IMR-90 (cell line): ENCODE data around the gene DLG5. TPM values are rescaled to one million over a fixed set of nuclear protein-coding genes. Genes with fewer than 3 reads are reported as not detected.
"Not testable (repeated sequence)": the region's sequence is repeated elsewhere in the genome, so short reads cannot be mapped to it uniquely, and the experiment has no call there.

ENCODE experiments used
- ATAC-seq: fragments of 200-7000 bp; cut with Tn5 transposase; 2 replicates; pipeline ENCODE4 v1.9.1; 2020; ENCODE audit warnings: low read depth, mild to moderate bottlenecking, moderate library complexity
- BruUV-seq: library from RNA; stranded (reverse); fragments of 400-500 nt; replicated peaks from 2 replicates; lab custom pipeline; 2021; lab: Mats Ljungman, UMichigan
- CTCF ChIA-PET: fragments of 300-600 bp; formaldehyde crosslinking; extraction: SDS; loops from one replicate; lab custom pipeline; 2021; ENCODE audit warnings: antibody characterized with exemption; lab: Yijun Ruan, JAX
- POLR2A ChIA-PET: fragments of 300-600 bp; sonication (Branson Sonifier 250); formaldehyde crosslinking; loops from one replicate; lab custom pipeline; 2022; ENCODE audit warnings: antibody characterized with exemption; ENCODE audit not compliant: unreplicated experiment; lab: Charles Lee
- DNase-seq: peaks from one replicate; pipeline ENCODE4 v3.0.0; 2013
- H2AFZ ChIP-seq: replicated peaks from 2 replicates; pipeline ENCODE3; 2013; ENCODE audit warnings: low read length, mild to moderate bottlenecking; ENCODE audit not compliant: poor library complexity
- H2AK5ac ChIP-seq: 2 replicates; pipeline ENCODE4 v1.6.1; 2013; ENCODE audit warnings: low read depth, low read length, inconsistent platforms
- H2AK9ac ChIP-seq: replicated peaks from 2 replicates; pipeline ENCODE3; 2013; ENCODE audit warnings: mild to moderate bottlenecking, low read depth, low read length, moderate library complexity; ENCODE audit not compliant: poor library complexity
- H2BK120ac ChIP-seq: 2 replicates; pipeline ENCODE4 v1.6.1; 2013; ENCODE audit warnings: low read depth, low read length, inconsistent platforms
- H2BK15ac ChIP-seq: 3 replicates; pipeline ENCODE4 v1.6.1; 2013; ENCODE audit warnings: low read depth, low read length, inconsistent platforms
- H2BK20ac ChIP-seq: 2 replicates; pipeline ENCODE4 v1.6.1; 2013; ENCODE audit warnings: low read depth, mild to moderate bottlenecking, inconsistent platforms, low read length, moderate library complexity
- H2BK5ac ChIP-seq: 2 replicates; pipeline ENCODE4 v1.6.1; 2013; ENCODE audit warnings: mild to moderate bottlenecking, low read depth, low read length, inconsistent platforms; ENCODE audit not compliant: poor library complexity, severe bottlenecking
- H3K14ac ChIP-seq: replicated peaks from 2 replicates; pipeline ENCODE4 v1.6.1; 2013; ENCODE audit warnings: low read depth, low read length, inconsistent platforms
- H3K18ac ChIP-seq: 2 replicates; pipeline ENCODE4 v1.6.1; 2013; ENCODE audit warnings: low read depth, low read length, control low read depth
- H3K23ac ChIP-seq: 2 replicates; pipeline ENCODE4 v1.6.1; 2013; ENCODE audit warnings: low read depth, low read length, inconsistent platforms
- H3K27ac ChIP-seq: 2 replicates; pipeline ENCODE4 v1.5.1; 2013; ENCODE audit warnings: mild to moderate bottlenecking, control low read depth, low read length; ENCODE audit not compliant: insufficient read depth
- H3K27me3 ChIP-seq: 2 replicates; pipeline ENCODE4 v1.6.1; 2013; ENCODE audit warnings: low read length; ENCODE audit not compliant: control insufficient read depth, insufficient read depth
- H3K36me3 ChIP-seq: 2 replicates; pipeline ENCODE4 v1.6.1; 2013; ENCODE audit warnings: low read length, mixed read lengths; ENCODE audit not compliant: control insufficient read depth, insufficient read depth
- H3K4ac ChIP-seq: 2 replicates; pipeline ENCODE4 v1.6.1; 2013; ENCODE audit warnings: low read depth, low read length, inconsistent platforms
- H3K4me1 ChIP-seq: 2 replicates; pipeline ENCODE4 v1.6.1; 2013; ENCODE audit warnings: low read length, mixed read lengths; ENCODE audit not compliant: control insufficient read depth, insufficient read depth
- H3K4me2 ChIP-seq: 2 replicates; pipeline ENCODE4 v1.6.1; 2013; ENCODE audit warnings: low read depth, mild to moderate bottlenecking, control low read depth, low read length, moderate library complexity
- H3K4me3 ChIP-seq: 2 replicates; pipeline ENCODE4 v1.5.1; 2013; ENCODE audit warnings: low read depth, mild to moderate bottlenecking, control low read depth, low read length, moderate library complexity; ENCODE audit not compliant: insufficient read depth
- H3K56ac ChIP-seq: 2 replicates; pipeline ENCODE4 v1.6.1; 2013; ENCODE audit warnings: low read length, inconsistent platforms; ENCODE audit not compliant: insufficient read depth; ENCODE audit errors: extremely low read depth
- H3K79me1 ChIP-seq, 2 experiments: 2 replicates each; pipeline ENCODE4 v1.6.1; 2013; ENCODE audit warnings: low read length in 2 of 2, inconsistent platforms in 1 of 2, low read depth in 1 of 2
- H3K9ac ChIP-seq: 2 replicates; pipeline ENCODE4 v1.6.1; 2013; ENCODE audit warnings: low read depth, low read length, control low read depth
- H3K9me1 ChIP-seq: 2 replicates; pipeline ENCODE4 v1.6.1; 2013; ENCODE audit warnings: low read length, inconsistent platforms; ENCODE audit not compliant: insufficient read depth
- H3K9me3 ChIP-seq: 2 replicates; pipeline ENCODE4 v1.6.1; 2013; ENCODE audit warnings: low read length; ENCODE audit not compliant: control insufficient read depth, insufficient read depth
- H4K20me1 ChIP-seq: 2 replicates; pipeline ENCODE4 v1.6.1; 2013; ENCODE audit warnings: low read length, inconsistent platforms; ENCODE audit not compliant: insufficient read depth
- H4K5ac ChIP-seq: 2 replicates; pipeline ENCODE4 v1.6.1; 2013; ENCODE audit warnings: mild to moderate bottlenecking, low read depth, low read length, control low read depth
- H4K8ac ChIP-seq, 2 experiments: 2 replicates each; pipeline ENCODE4 v1.6.1; 2013; ENCODE audit warnings: low read depth in 2 of 2, low read length in 2 of 2, control low read depth in 1 of 2, inconsistent platforms in 1 of 2
- H4K91ac ChIP-seq: 2 replicates; pipeline ENCODE4 v1.6.1; 2013; ENCODE audit warnings: low read depth, low read length, inconsistent platforms; ENCODE audit not compliant: insufficient read depth
- BHLHE40 ChIP-seq: fragments of 150-350 bp; IDR thresholded peaks from 2 replicates; pipeline ENCODE4 v1.6.1; 2016; ENCODE audit warnings: mild to moderate bottlenecking, low read depth, low read length
- FOS ChIP-seq: fragments of 150-350 bp; IDR thresholded peaks from 2 replicates; pipeline ENCODE4 v1.6.1; 2016; ENCODE audit warnings: low read depth, low read length
- MAZ ChIP-seq: IDR thresholded peaks from 2 replicates; pipeline ENCODE4 v1.6.1; 2012; ENCODE audit warnings: low read depth, mild to moderate bottlenecking, low read length, improper control_type of control experiment, moderate library complexity, borderline replicate concordance
- MXI1 ChIP-seq: IDR thresholded peaks from 2 replicates; pipeline ENCODE4 v1.6.1; 2012; ENCODE audit warnings: low read depth, mild to moderate bottlenecking, low read length, moderate library complexity, borderline replicate concordance
- RFX5 ChIP-seq: IDR thresholded peaks from 2 replicates; pipeline ENCODE4 v1.8.0; 2012; ENCODE audit warnings: low read depth, mild to moderate bottlenecking, low read length, moderate library complexity
- WGBS, 2 experiments: methylation state at CpG; one replicate each; pipeline versions ENCODE4 v1.1.5 to v1.1.7; 2013; ENCODE audit warnings: missing lambda C conversion rate in 2 of 2; ENCODE audit not compliant: insufficient read length in 1 of 2; ENCODE audit errors: extremely low coverage in 2 of 2; 5-methylcytosine and 5-hydroxymethylcytosine counted together
- dilution Hi-C: fragments of 300-500 bp; cut with HindIII; formaldehyde crosslinking; loops from one replicate; pipeline ENCODE4 v1.14.3; 2018; ENCODE audit warnings: low sequenced_read_pairs; ENCODE audit not compliant: unreplicated experiment
- in situ Hi-C: fragments of 300-500 bp; cut with MboI; formaldehyde crosslinking; loops from 3 replicates; pipeline ENCODE4 v1.14.3; 2019; ENCODE audit warnings: low sequenced_read_pairs, inconsistent platforms, mixed read lengths
- intact Hi-C: fragments of 100-400 bp; cut with micrococcal nuclease; formaldehyde crosslinking; loops from 2 replicates; pipeline ENCODE4 v1.10.0; 2022
- polyA plus RNA-seq, 3 experiments: library from polyadenylated mRNA; depleted of rRNA; stranded (reverse); fragments of >200 nt; gene quantifications; 2 replicates each; pipeline ENCODE4 v1.2.3, GENCODE V29; 2012; ENCODE audit warnings: low replicate concordance in 1 of 3
- total RNA-seq: library from RNA; depleted of rRNA; stranded (reverse); fragments of >200 nt; gene quantifications from 2 replicates; pipeline ENCODE4 v1.2.3, GENCODE V29; 2012

Gene DLG5
- total and polyA plus RNA-seq, 2 of the 4 experiments (the other 2 are of a cell fraction) = 12.7 to 28.7 TPM

DNA sequence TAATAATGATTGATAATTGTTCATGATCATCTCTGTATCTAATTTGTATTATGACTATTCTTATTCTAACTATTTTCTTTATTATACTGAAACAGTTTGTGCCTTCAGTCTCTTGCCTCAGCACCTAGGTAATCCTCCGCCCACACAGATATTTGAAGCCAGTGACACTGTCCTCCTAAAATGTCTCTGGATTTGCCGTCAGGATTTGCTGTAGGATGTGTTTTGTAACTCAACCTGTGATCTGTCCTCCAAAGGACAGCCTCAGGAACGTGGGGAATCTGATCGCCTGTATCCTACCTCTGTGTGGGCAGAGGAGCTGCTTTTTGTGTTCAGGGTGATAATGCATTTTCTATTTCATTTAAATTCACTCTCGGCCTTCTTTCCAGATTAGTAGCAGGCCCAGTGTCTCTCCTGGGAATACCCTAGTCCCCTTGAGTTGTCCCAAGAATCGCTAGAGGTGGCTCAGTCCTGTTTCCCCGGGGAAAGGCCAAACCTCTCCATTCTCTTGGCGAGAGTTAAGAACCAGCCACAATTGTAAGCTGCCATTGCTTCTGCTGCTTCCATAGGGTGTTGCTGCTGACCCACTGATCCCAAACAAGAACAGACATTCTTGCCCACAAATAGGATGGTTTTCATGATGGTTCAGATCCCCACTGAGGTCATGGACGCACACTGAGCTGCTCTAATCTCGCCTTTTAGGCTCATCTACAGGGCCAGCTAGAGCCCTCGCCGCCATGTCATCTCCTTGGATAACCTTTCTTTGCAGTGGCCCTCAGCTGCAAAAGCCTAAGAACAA is 152.7 kb downstream of the DLG5 start:
- no peak overlapping the region for H4K8ac ChIP-seq
- no peaks in the 10 kb centered on the region for H3K79me1 ChIP-seq
- CTCF ChIA-PET = interaction anchor here (0.7 kb wide), 1 partner anchor 10 kb away, joined by 3 read pairs; no protein-coding TSS in a partner anchor
- H3K27me3 ChIP-seq = no peaks in the 10 kb centered on the region
- no peak overlapping the region for H2BK5ac ChIP-seq
- WGBS, 2 experiments = 100% methylated on average over 6 of the region's 12 CpGs; no CpG with 5 or more reads in 1 of the 2 experiments
- H3K4me1 ChIP-seq = peaks cover 12% of the 10 kb centered on the region
- no peak overlapping the region for H3K18ac ChIP-seq
- H3K36me3 ChIP-seq = 0 out of 2 replicates have a peak, but pooled peaks cover 2% of the 10 kb centered on the region
- TF ChIP-seq MXI1 (no peak), BHLHE40 (no peak), FOS (no peak), MAZ (no peak), RFX5 (no peak)
- H3K9ac ChIP-seq = no peak overlapping the region
- no peak overlapping the region for H3K56ac ChIP-seq
- POLR2A ChIA-PET = no interaction called here
- no peak overlapping the region for H3K4me2 ChIP-seq
- no peak overlapping the region for H4K91ac ChIP-seq
- no peak overlapping the region for H2BK120ac ChIP-seq
- H3K14ac ChIP-seq = no peak overlapping the region
- H2AFZ ChIP-seq = no peak overlapping the region
- H3K27ac ChIP-seq = no peak overlapping the region
- H3K23ac ChIP-seq = no peak overlapping the region
- H2BK20ac ChIP-seq = no peak overlapping the region
- H2BK15ac ChIP-seq = no peak overlapping the region
- intact Hi-C loops (no loop called here), dilution Hi-C loops (no loop called here), in situ Hi-C loops (no loop called here)
- no peak overlapping the region for H4K5ac ChIP-seq
- ATAC-seq (no peak), DNase-seq (no peak)
- BruUV-seq = no TSS peak
- no peak overlapping the region for H2AK9ac ChIP-seq
- H4K20me1 ChIP-seq = no peaks in the 10 kb centered on the region
- no peak overlapping the region for H2AK5ac ChIP-seq
- H3K4me3 ChIP-seq = no peak overlapping the region
- peaks cover 11% of the 10 kb centered on the region; the same call in 1 of the 2 replicates for H3K9me1 ChIP-seq
- peaks cover 5% of the 10 kb centered on the region for H3K9me3 ChIP-seq
- no peak overlapping the region for H3K4ac ChIP-seq

DNA sequence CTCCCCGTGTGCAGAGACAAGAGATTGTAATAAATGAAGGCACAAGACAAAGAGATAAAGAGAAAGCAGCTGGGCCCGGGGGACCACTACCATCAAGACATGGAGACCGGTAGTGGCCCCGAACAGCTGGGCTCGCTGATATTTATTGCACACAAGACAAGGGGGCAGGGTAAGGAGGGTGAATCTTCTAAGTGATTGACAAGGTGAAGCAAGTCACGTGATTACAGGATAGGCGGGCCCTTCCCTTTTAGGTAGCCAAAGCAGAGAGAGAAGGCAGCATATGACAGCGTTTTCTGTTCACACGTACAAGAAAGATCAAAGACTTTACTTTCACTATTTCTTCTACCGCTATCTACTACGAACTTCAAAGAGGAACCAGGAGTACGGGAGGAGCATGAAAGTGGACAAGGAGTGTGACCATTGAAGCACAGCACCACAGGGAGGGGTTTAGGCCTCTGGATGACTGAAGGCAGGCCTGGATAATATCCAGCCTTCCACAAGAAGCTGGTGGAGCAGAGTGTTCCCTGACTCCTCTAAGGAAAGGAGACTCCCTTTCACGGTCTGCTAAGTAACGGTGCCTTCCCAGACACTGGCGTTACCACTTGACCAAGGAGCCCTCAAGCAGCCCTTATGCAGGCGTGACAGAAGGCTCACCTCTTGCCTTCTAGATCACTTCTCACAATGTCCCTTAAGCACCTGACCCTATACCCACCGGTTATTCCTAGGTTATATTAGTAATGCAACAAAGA is 153.5 kb downstream of the DLG5 start:
- H4K5ac ChIP-seq, H2BK20ac ChIP-seq, H4K91ac ChIP-seq, H3K18ac ChIP-seq, CTCF ChIA-PET, POLR2A ChIA-PET, H2BK15ac ChIP-seq, H3K14ac ChIP-seq, ATAC-seq, H2BK120ac ChIP-seq, H3K4me2 ChIP-seq, intact Hi-C loops, H3K27ac ChIP-seq, H3K9ac ChIP-seq, H2AK5ac ChIP-seq, H3K23ac ChIP-seq, H3K79me1 ChIP-seq, H4K8ac ChIP-seq, H2BK5ac ChIP-seq, H3K4me3 ChIP-seq, H3K4ac ChIP-seq, H2AFZ ChIP-seq, H4K20me1 ChIP-seq, DNase-seq, H3K36me3 ChIP-seq, BruUV-seq, H3K27me3 ChIP-seq, dilution Hi-C loops, H3K9me3 ChIP-seq, in situ Hi-C loops, H2AK9ac ChIP-seq, H3K56ac ChIP-seq: not testable (repeated sequence)
- Histone ChIP-seq H3K4me1 (peaks cover 12% of the 10 kb centered on the region), H3K9me1 (peaks cover 11% of the 10 kb centered on the region; the same call in 1 of the 2 replicates)
- WGBS, 2 experiments = 94% methylated on average over 2 of the region's 17 CpGs; no CpG with 5 or more reads in 1 of the 2 experiments
